ENCODE results near the gene NARS2.

- TF ChIP-seq POLR2AphosphoS5 (IDR thresholded peaks at IDR 0.05) (no peak), CTCF (IDR thresholded peaks at IDR 0.05) (no peak), POLR2A (IDR thresholded peaks at IDR 0.05) (no peak), EP300 (IDR thresholded peaks at IDR 0.05) (no peak)
Measured at GRCh38 chr11:78516281-78516680, 58.4 kb downstream of the NARS2 start.
